Sciatic nerve (tissue), 2 donors: ENCODE measurements around the gene SMURF1. TPM values are rescaled to one million over a fixed set of nuclear protein-coding genes. Genes with fewer than 3 reads are reported as not detected.

Experiments
- ATAC-seq: fragments of 200-7000 bp; cut with Tn5 transposase; one replicate; pipeline ENCODE4 v1.9.1; 2020; ENCODE audit warnings: mild to moderate bottlenecking, moderate library complexity
- DNase-seq: peaks from one replicate; pipeline ENCODE4 v3.0.0-alpha.2; 2020; ENCODE audit warnings: low spot score
- intact Hi-C: fragments of 100-400 bp; cut with DNase I; formaldehyde crosslinking; loops from one replicate; pipeline ENCODE4 v1.14.2; 2022
- total RNA-seq: library from RNA; stranded (reverse); fragmentation: NEBNext Ultra II Directional; extraction: Animal tissue kit (Norgen Biotek cat#: 25700); gene quantifications from one replicate; pipeline ENCODE4 v1.2.1, GENCODE V29; 2021
- donor health status: DM: no; HTN: no; CAD: no.
- donor health status: DM: no; HTN: no; CAD: no.

The SMURF1 gene
- total RNA-seq, 1 donor from 2014 or later: 37.0 TPM

- DNase-seq (no peak), ATAC-seq (no peak)
- intact Hi-C loops: no loop called here
Measured at GRCh38 chr7:98984126-98984525, 159.8 kb downstream of the SMURF1 start.

- no peak for ATAC-seq
- intact Hi-C loops: no loop called here
- no peak for DNase-seq
Measured at GRCh38 chr7:98982686-98983085, 161.2 kb downstream of the SMURF1 start.

- DNase-seq (no peak), ATAC-seq (no peak)
- intact Hi-C loops: no loop called here
Measured at GRCh38 chr7:98981701-98982100, 162.2 kb downstream of the SMURF1 start.

GRCh38 chr7:98978672-98979071, 165.2 kb downstream of the SMURF1 start:
- DNase-seq (peak; percentile 55), ATAC-seq (no peak)
- intact Hi-C loops: no loop called here

Other genes starting within 250 kb of the SMURF1 start
- gene KPNA7, start 64.0 kb upstream of the SMURF1 start, total RNA-seq: not detected
- gene MYH16, start 128.7 kb upstream of the SMURF1 start, total RNA-seq: not detected
- 110 TPM for gene ARPC1A, start 181.8 kb upstream of the SMURF1 start, total RNA-seq
- gene ARPC1B, start 230.6 kb upstream of the SMURF1 start, total RNA-seq: 125 TPM